ENCODE measurements around the gene TRIO.

TRIO gene

GRCh38 chr5:14212838-14213237 is 69.7 kb downstream of the TRIO start:
- no peak for FAIRE-seq

GRCh38 chr5:14213253-14213652 is 70.1 kb downstream of the TRIO start:
- FAIRE-seq = no peak

- no peak for FAIRE-seq
Measured at GRCh38 chr5:14213813-14214585, 70.9 kb downstream of the TRIO start.

GRCh38 chr5:14215901-14216300 is 72.8 kb downstream of the TRIO start:
- no peak for FAIRE-seq

- no peak for FAIRE-seq
Measured at GRCh38 chr5:14216372-14216771, 73.2 kb downstream of the TRIO start.

- FAIRE-seq = no peak
Measured at GRCh38 chr5:14216902-14217301, 73.8 kb downstream of the TRIO start.

GRCh38 chr5:14217587-14217986 is 74.4 kb downstream of the TRIO start:
- FAIRE-seq = no peak

- no peak for FAIRE-seq
Measured at GRCh38 chr5:14218011-14218410, 74.9 kb downstream of the TRIO start.

GRCh38 chr5:14218480-14218879 is 75.3 kb downstream of the TRIO start:
- FAIRE-seq = no peak

- FAIRE-seq = no peak
Measured at GRCh38 chr5:14218897-14219573, 75.9 kb downstream of the TRIO start.

- FAIRE-seq = no peak
Measured at GRCh38 chr5:14219800-14220512, 76.8 kb downstream of the TRIO start.

- FAIRE-seq = no peak
Measured at GRCh38 chr5:14220642-14221041, 77.5 kb downstream of the TRIO start.

GRCh38 chr5:14221732-14222131 is 78.6 kb downstream of the TRIO start:
- FAIRE-seq = no peak

- FAIRE-seq = no peak
Measured at GRCh38 chr5:14222206-14222605, 79.1 kb downstream of the TRIO start.

GRCh38 chr5:14223372-14223771 is 80.2 kb downstream of the TRIO start:
- FAIRE-seq = no peak

GRCh38 chr5:14225173-14225834 is 82.2 kb downstream of the TRIO start:
- FAIRE-seq = no peak

GRCh38 chr5:14226149-14226548 is 83.0 kb downstream of the TRIO start:
- no peak for FAIRE-seq

- FAIRE-seq = no peak
Measured at GRCh38 chr5:14226554-14226953, 83.4 kb downstream of the TRIO start.

GRCh38 chr5:14226992-14227391 is 83.8 kb downstream of the TRIO start:
- FAIRE-seq = no peak

GRCh38 chr5:14227513-14227912 is 84.4 kb downstream of the TRIO start:
- FAIRE-seq = no peak

GRCh38 chr5:14228219-14228618 is 85.1 kb downstream of the TRIO start:
- FAIRE-seq = no peak

- FAIRE-seq = no peak
Measured at GRCh38 chr5:14229181-14229580, 86.0 kb downstream of the TRIO start.

GRCh38 chr5:14229734-14230133 is 86.6 kb downstream of the TRIO start:
- FAIRE-seq = no peak

All from A204.1 (cell line).